IMR-90 (cell line): ENCODE results near the gene SH3RF2. TPM values are rescaled to one million over a fixed set of nuclear protein-coding genes. Genes with fewer than 3 reads are reported as not detected.

Experiments
- ATAC-seq: fragments of 200-7000 bp; cut with Tn5 transposase; 2 replicates; pipeline ENCODE4 v1.9.1; 2020; ENCODE audit warnings: low read depth, mild to moderate bottlenecking, moderate library complexity
- BruUV-seq: library from RNA; stranded (reverse); fragments of 400-500 nt; replicated peaks from 2 replicates; lab custom pipeline; 2021; lab: Mats Ljungman, UMichigan
- CTCF ChIA-PET: fragments of 300-600 bp; formaldehyde crosslinking; extraction: SDS; loops from one replicate; lab custom pipeline; 2021; ENCODE audit warnings: antibody characterized with exemption; lab: Yijun Ruan, JAX
- POLR2A ChIA-PET: fragments of 300-600 bp; sonication (Branson Sonifier 250); formaldehyde crosslinking; loops from one replicate; lab custom pipeline; 2022; ENCODE audit warnings: antibody characterized with exemption; ENCODE audit not compliant: unreplicated experiment; lab: Charles Lee
- DNase-seq: peaks from one replicate; pipeline ENCODE4 v3.0.0; 2013
- H2AFZ ChIP-seq: replicated peaks from 2 replicates; pipeline ENCODE3; 2013; ENCODE audit warnings: low read length, mild to moderate bottlenecking; ENCODE audit not compliant: poor library complexity
- H2AK5ac ChIP-seq: 2 replicates; pipeline ENCODE4 v1.6.1; 2013; ENCODE audit warnings: low read depth, low read length, inconsistent platforms
- H2AK9ac ChIP-seq: replicated peaks from 2 replicates; pipeline ENCODE3; 2013; ENCODE audit warnings: mild to moderate bottlenecking, low read depth, low read length, moderate library complexity; ENCODE audit not compliant: poor library complexity
- H2BK120ac ChIP-seq: 2 replicates; pipeline ENCODE4 v1.6.1; 2013; ENCODE audit warnings: low read depth, low read length, inconsistent platforms
- H2BK15ac ChIP-seq: 3 replicates; pipeline ENCODE4 v1.6.1; 2013; ENCODE audit warnings: low read depth, low read length, inconsistent platforms
- H2BK20ac ChIP-seq: 2 replicates; pipeline ENCODE4 v1.6.1; 2013; ENCODE audit warnings: low read depth, mild to moderate bottlenecking, inconsistent platforms, low read length, moderate library complexity
- H2BK5ac ChIP-seq: 2 replicates; pipeline ENCODE4 v1.6.1; 2013; ENCODE audit warnings: mild to moderate bottlenecking, low read depth, low read length, inconsistent platforms; ENCODE audit not compliant: poor library complexity, severe bottlenecking
- H3K14ac ChIP-seq: replicated peaks from 2 replicates; pipeline ENCODE4 v1.6.1; 2013; ENCODE audit warnings: low read depth, low read length, inconsistent platforms
- H3K18ac ChIP-seq: 2 replicates; pipeline ENCODE4 v1.6.1; 2013; ENCODE audit warnings: low read depth, low read length, control low read depth
- H3K23ac ChIP-seq: 2 replicates; pipeline ENCODE4 v1.6.1; 2013; ENCODE audit warnings: low read depth, low read length, inconsistent platforms
- H3K27ac ChIP-seq: 2 replicates; pipeline ENCODE4 v1.5.1; 2013; ENCODE audit warnings: mild to moderate bottlenecking, control low read depth, low read length; ENCODE audit not compliant: insufficient read depth
- H3K27me3 ChIP-seq: 2 replicates; pipeline ENCODE4 v1.6.1; 2013; ENCODE audit warnings: low read length; ENCODE audit not compliant: control insufficient read depth, insufficient read depth
- H3K36me3 ChIP-seq: 2 replicates; pipeline ENCODE4 v1.6.1; 2013; ENCODE audit warnings: low read length, mixed read lengths; ENCODE audit not compliant: control insufficient read depth, insufficient read depth
- H3K4ac ChIP-seq: 2 replicates; pipeline ENCODE4 v1.6.1; 2013; ENCODE audit warnings: low read depth, low read length, inconsistent platforms
- H3K4me1 ChIP-seq: 2 replicates; pipeline ENCODE4 v1.6.1; 2013; ENCODE audit warnings: low read length, mixed read lengths; ENCODE audit not compliant: control insufficient read depth, insufficient read depth
- H3K4me2 ChIP-seq: 2 replicates; pipeline ENCODE4 v1.6.1; 2013; ENCODE audit warnings: low read depth, mild to moderate bottlenecking, control low read depth, low read length, moderate library complexity
- H3K4me3 ChIP-seq: 2 replicates; pipeline ENCODE4 v1.5.1; 2013; ENCODE audit warnings: low read depth, mild to moderate bottlenecking, control low read depth, low read length, moderate library complexity; ENCODE audit not compliant: insufficient read depth
- H3K56ac ChIP-seq: 2 replicates; pipeline ENCODE4 v1.6.1; 2013; ENCODE audit warnings: low read length, inconsistent platforms; ENCODE audit not compliant: insufficient read depth; ENCODE audit errors: extremely low read depth
- H3K79me1 ChIP-seq, 2 experiments: 2 replicates each; pipeline ENCODE4 v1.6.1; 2013; ENCODE audit warnings: low read length in 2 of 2, inconsistent platforms in 1 of 2, low read depth in 1 of 2
- H3K9ac ChIP-seq: 2 replicates; pipeline ENCODE4 v1.6.1; 2013; ENCODE audit warnings: low read depth, low read length, control low read depth
- H3K9me1 ChIP-seq: 2 replicates; pipeline ENCODE4 v1.6.1; 2013; ENCODE audit warnings: low read length, inconsistent platforms; ENCODE audit not compliant: insufficient read depth
- H3K9me3 ChIP-seq: 2 replicates; pipeline ENCODE4 v1.6.1; 2013; ENCODE audit warnings: low read length; ENCODE audit not compliant: control insufficient read depth, insufficient read depth
- H4K20me1 ChIP-seq: 2 replicates; pipeline ENCODE4 v1.6.1; 2013; ENCODE audit warnings: low read length, inconsistent platforms; ENCODE audit not compliant: insufficient read depth
- H4K5ac ChIP-seq: 2 replicates; pipeline ENCODE4 v1.6.1; 2013; ENCODE audit warnings: mild to moderate bottlenecking, low read depth, low read length, control low read depth
- H4K8ac ChIP-seq, 2 experiments: 2 replicates each; pipeline ENCODE4 v1.6.1; 2013; ENCODE audit warnings: low read depth in 2 of 2, low read length in 2 of 2, control low read depth in 1 of 2, inconsistent platforms in 1 of 2
- H4K91ac ChIP-seq: 2 replicates; pipeline ENCODE4 v1.6.1; 2013; ENCODE audit warnings: low read depth, low read length, inconsistent platforms; ENCODE audit not compliant: insufficient read depth
- BHLHE40 ChIP-seq: fragments of 150-350 bp; IDR thresholded peaks from 2 replicates; pipeline ENCODE4 v1.6.1; 2016; ENCODE audit warnings: mild to moderate bottlenecking, low read depth, low read length
- CHD1 ChIP-seq: IDR thresholded peaks from 2 replicates; pipeline ENCODE4 v1.6.1; 2012; ENCODE audit warnings: low read depth, low read length, improper control_type of control experiment
- FOS ChIP-seq: fragments of 150-350 bp; IDR thresholded peaks from 2 replicates; pipeline ENCODE4 v1.6.1; 2016; ENCODE audit warnings: low read depth, low read length
- MAFK ChIP-seq: IDR thresholded peaks from 2 replicates; pipeline ENCODE4 v1.6.1; 2012; ENCODE audit warnings: low read depth, low read length, improper control_type of control experiment
- MAZ ChIP-seq: IDR thresholded peaks from 2 replicates; pipeline ENCODE4 v1.6.1; 2012; ENCODE audit warnings: low read depth, mild to moderate bottlenecking, low read length, improper control_type of control experiment, moderate library complexity, borderline replicate concordance
- NFE2L2 ChIP-seq: fragments of 150-350 bp; IDR thresholded peaks from 2 replicates; pipeline ENCODE4 v1.6.1; 2016; ENCODE audit warnings: low read depth, mild to moderate bottlenecking, low read length
- POLR2A ChIP-seq: IDR thresholded peaks from 2 replicates; pipeline ENCODE4 v1.6.1; 2012; ENCODE audit warnings: mild to moderate bottlenecking, low read depth, low read length
- RAD21 ChIP-seq: IDR thresholded peaks from 2 replicates; pipeline ENCODE4 v1.6.1; 2012; ENCODE audit warnings: low read length, improper control_type of control experiment
- WGBS, 2 experiments: methylation state at CpG; one replicate each; pipeline versions ENCODE4 v1.1.5 to v1.1.7; 2013; ENCODE audit warnings: missing lambda C conversion rate in 2 of 2; ENCODE audit not compliant: insufficient read length in 1 of 2; ENCODE audit errors: extremely low coverage in 2 of 2; 5-methylcytosine and 5-hydroxymethylcytosine counted together
- dilution Hi-C: fragments of 300-500 bp; cut with HindIII; formaldehyde crosslinking; loops from one replicate; pipeline ENCODE4 v1.14.3; 2018; ENCODE audit warnings: low sequenced_read_pairs; ENCODE audit not compliant: unreplicated experiment
- in situ Hi-C: fragments of 300-500 bp; cut with MboI; formaldehyde crosslinking; loops from 3 replicates; pipeline ENCODE4 v1.14.3; 2019; ENCODE audit warnings: low sequenced_read_pairs, inconsistent platforms, mixed read lengths
- intact Hi-C: fragments of 100-400 bp; cut with micrococcal nuclease; formaldehyde crosslinking; loops from 2 replicates; pipeline ENCODE4 v1.10.0; 2022
- polyA plus RNA-seq, 3 experiments: library from polyadenylated mRNA; depleted of rRNA; stranded (reverse); fragments of >200 nt; gene quantifications; 2 replicates each; pipeline ENCODE4 v1.2.3, GENCODE V29; 2012; ENCODE audit warnings: low replicate concordance in 1 of 3
- total RNA-seq: library from RNA; depleted of rRNA; stranded (reverse); fragments of >200 nt; gene quantifications from 2 replicates; pipeline ENCODE4 v1.2.3, GENCODE V29; 2012
- TF ChIP-seq, protein P1 (sequence below): fragments of 150-350 bp; IDR thresholded peaks from 2 replicates; pipeline ENCODE4 v1.6.1; 2016; ENCODE audit warnings: low read depth, mild to moderate bottlenecking, low read length, moderate library complexity, borderline replicate concordance
- TF ChIP-seq, protein P2 (sequence below): fragments of 150-350 bp; IDR thresholded peaks from 2 replicates; pipeline ENCODE4 v1.6.1; 2017; ENCODE audit warnings: mild to moderate bottlenecking, antibody characterized with exemption, low read length, low read depth
- TF ChIP-seq, protein P3 (sequence below): conservative IDR thresholded peaks from 2 replicates; pipeline ENCODE4 v1.5.1; 2012; ENCODE audit warnings: mild to moderate bottlenecking, low read depth, low read length, improper control_type of control experiment

SH3RF2 gene
- total and polyA plus RNA-seq, 2 of the 4 experiments (the other 2 are of a cell fraction), result 1.3 to 1.7 TPM

- Histone ChIP-seq H3K27me3 (no peaks in the 10 kb centered on the region; the same call in 1 of the 2 replicates), H2BK15ac (no peak overlapping the region), H3K27ac (no peak overlapping the region), H3K4me3 (no peak overlapping the region), H3K56ac (no peak overlapping the region), H3K9me3 (no peaks in the 10 kb centered on the region), H2BK120ac (no peak overlapping the region), H2AK5ac (no peak overlapping the region), H2AFZ (no peak overlapping the region), H3K9me1 (no peaks in the 10 kb centered on the region), H4K5ac (no peak overlapping the region), H4K20me1 (no peaks in the 10 kb centered on the region), H2BK20ac (no peak overlapping the region), H4K91ac (no peak overlapping the region), H3K23ac (no peak overlapping the region), H3K36me3 (no peaks in the 10 kb centered on the region), H4K8ac (no peak overlapping the region), H2BK5ac (no peak overlapping the region), H3K4ac (no peak overlapping the region), H3K18ac (no peak overlapping the region), H3K79me1 (no peaks in the 10 kb centered on the region), H3K4me2 (no peak overlapping the region), H3K9ac (no peak overlapping the region), H3K4me1 (no peaks in the 10 kb centered on the region; the same call in 1 of the 2 replicates), H3K14ac (no peak overlapping the region), H2AK9ac (no peak overlapping the region)
- in situ Hi-C loops, result no loop called here
- dilution Hi-C loops, result no loop called here
- DNase-seq, result no peak
- CTCF ChIA-PET, result no interaction called here
- ATAC-seq, result no peak
- POLR2A ChIA-PET, result no interaction called here
- BruUV-seq, result no TSS peak
- intact Hi-C loops, result loop anchor here (1.0 kb wide), 1 partner anchor 18 kb away; no protein-coding TSS in a partner anchor
- WGBS, 2 experiments, result 67% methylated on average over 1 of the region's 6 CpGs; no CpG with 5 or more reads in 1 of the 2 experiments
- TF ChIP-seq, protein P1, sequence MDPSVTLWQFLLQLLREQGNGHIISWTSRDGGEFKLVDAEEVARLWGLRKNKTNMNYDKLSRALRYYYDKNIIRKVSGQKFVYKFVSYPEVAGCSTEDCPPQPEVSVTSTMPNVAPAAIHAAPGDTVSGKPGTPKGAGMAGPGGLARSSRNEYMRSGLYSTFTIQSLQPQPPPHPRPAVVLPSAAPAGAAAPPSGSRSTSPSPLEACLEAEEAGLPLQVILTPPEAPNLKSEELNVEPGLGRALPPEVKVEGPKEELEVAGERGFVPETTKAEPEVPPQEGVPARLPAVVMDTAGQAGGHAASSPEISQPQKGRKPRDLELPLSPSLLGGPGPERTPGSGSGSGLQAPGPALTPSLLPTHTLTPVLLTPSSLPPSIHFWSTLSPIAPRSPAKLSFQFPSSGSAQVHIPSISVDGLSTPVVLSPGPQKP, result no peak
- TF ChIP-seq MAFK, result no peak
- TF ChIP-seq POLR2A, result no peak
- no peak for TF ChIP-seq RAD21
- TF ChIP-seq, protein P2, sequence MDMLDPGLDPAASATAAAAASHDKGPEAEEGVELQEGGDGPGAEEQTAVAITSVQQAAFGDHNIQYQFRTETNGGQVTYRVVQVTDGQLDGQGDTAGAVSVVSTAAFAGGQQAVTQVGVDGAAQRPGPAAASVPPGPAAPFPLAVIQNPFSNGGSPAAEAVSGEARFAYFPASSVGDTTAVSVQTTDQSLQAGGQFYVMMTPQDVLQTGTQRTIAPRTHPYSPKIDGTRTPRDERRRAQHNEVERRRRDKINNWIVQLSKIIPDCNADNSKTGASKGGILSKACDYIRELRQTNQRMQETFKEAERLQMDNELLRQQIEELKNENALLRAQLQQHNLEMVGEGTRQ, result no peak
- no peak for TF ChIP-seq MAZ
- no peak for TF ChIP-seq NFE2L2
- no peak for TF ChIP-seq FOS
- TF ChIP-seq, protein P3, sequence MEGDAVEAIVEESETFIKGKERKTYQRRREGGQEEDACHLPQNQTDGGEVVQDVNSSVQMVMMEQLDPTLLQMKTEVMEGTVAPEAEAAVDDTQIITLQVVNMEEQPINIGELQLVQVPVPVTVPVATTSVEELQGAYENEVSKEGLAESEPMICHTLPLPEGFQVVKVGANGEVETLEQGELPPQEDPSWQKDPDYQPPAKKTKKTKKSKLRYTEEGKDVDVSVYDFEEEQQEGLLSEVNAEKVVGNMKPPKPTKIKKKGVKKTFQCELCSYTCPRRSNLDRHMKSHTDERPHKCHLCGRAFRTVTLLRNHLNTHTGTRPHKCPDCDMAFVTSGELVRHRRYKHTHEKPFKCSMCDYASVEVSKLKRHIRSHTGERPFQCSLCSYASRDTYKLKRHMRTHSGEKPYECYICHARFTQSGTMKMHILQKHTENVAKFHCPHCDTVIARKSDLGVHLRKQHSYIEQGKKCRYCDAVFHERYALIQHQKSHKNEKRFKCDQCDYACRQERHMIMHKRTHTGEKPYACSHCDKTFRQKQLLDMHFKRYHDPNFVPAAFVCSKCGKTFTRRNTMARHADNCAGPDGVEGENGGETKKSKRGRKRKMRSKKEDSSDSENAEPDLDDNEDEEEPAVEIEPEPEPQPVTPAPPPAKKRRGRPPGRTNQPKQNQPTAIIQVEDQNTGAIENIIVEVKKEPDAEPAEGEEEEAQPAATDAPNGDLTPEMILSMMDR, result no peak
- no peak for TF ChIP-seq CHD1
- TF ChIP-seq BHLHE40, result no peak
Measured at GRCh38 chr5:145958436-145958835, 22.1 kb downstream of the SH3RF2 start.
